Calu3 (cell line): ENCODE data around the gene SYF2. TPM values are rescaled to one million over a fixed set of nuclear protein-coding genes. Genes with fewer than 3 reads are reported as not detected.

Experiments used
- BruUV-seq: library from RNA; stranded (reverse); fragments of 400-500 nt; replicated peaks from 2 replicates; lab custom pipeline; 2021; lab: Mats Ljungman, UMichigan
- CTCF ChIA-PET: fragments of 300-600 bp; sonication (Branson Sonifier 250); formaldehyde crosslinking; loops from one replicate; lab custom pipeline; 2022; ENCODE audit warnings: antibody characterized with exemption; lab: Charles Lee
- DNase-seq: peaks from one replicate; pipeline ENCODE4 v3.0.0; 2022
- H3K27ac Mint-ChIP-seq: one replicate; pipeline ENCODE4 v1.8.0; 2022; ENCODE audit warnings: mixed read lengths; ENCODE audit not compliant: unreplicated experiment
- H3K27me3 Mint-ChIP-seq: one replicate; pipeline ENCODE4 v1.8.0; 2022; ENCODE audit warnings: mixed read lengths; ENCODE audit not compliant: unreplicated experiment
- H3K36me3 Mint-ChIP-seq: one replicate; pipeline ENCODE4 v1.8.0; 2022; ENCODE audit warnings: mild to moderate bottlenecking, moderate library complexity, mixed read lengths; ENCODE audit not compliant: insufficient read depth, unreplicated experiment
- H3K4me1 Mint-ChIP-seq: one replicate; pipeline ENCODE4 v1.8.0; 2022; ENCODE audit warnings: mild to moderate bottlenecking, low read depth, mixed read lengths; ENCODE audit not compliant: unreplicated experiment
- H3K4me3 Mint-ChIP-seq: one replicate; pipeline ENCODE4 v1.8.0; 2022; ENCODE audit warnings: mild to moderate bottlenecking, low read depth, moderate library complexity, mixed read lengths; ENCODE audit not compliant: unreplicated experiment
- H3K9me3 Mint-ChIP-seq: one replicate; pipeline ENCODE4 v1.8.0; 2022; ENCODE audit warnings: low read depth, mixed read lengths; ENCODE audit not compliant: unreplicated experiment
- CTCF ChIP-seq: fragments of 200-600 bp; IDR thresholded peaks from one replicate; pipeline ENCODE4 v1.8.0; 2022; ENCODE audit warnings: antibody characterized with exemption; ENCODE audit not compliant: unreplicated experiment
- intact Hi-C: fragments of 100-400 bp; cut with micrococcal nuclease; formaldehyde crosslinking; loops from one replicate; pipeline ENCODE4 v1.10.0; 2022; ENCODE audit not compliant: unreplicated experiment
- total RNA-seq: library from RNA; stranded (reverse); gene quantifications from 2 replicates; pipeline ENCODE4 v1.2.3, GENCODE V29; 2022

SYF2 gene
- total RNA-seq, 1 experiment from 2014 or later, result 24.3 TPM

GRCh38 chr1:25183126-25183980 lies 48.9 kb downstream of the SYF2 start:
- intact Hi-C loops, result no loop called here
- Mint-ChIP-seq H3K36me3 (no peaks in the 10 kb centered on the region), H3K27ac (no peak overlapping the region), H3K4me3 (no peak overlapping the region), H3K9me3 (no peaks in the 10 kb centered on the region), H3K4me1 (no peaks in the 10 kb centered on the region), H3K27me3 (peaks cover 26% of the 10 kb centered on the region)
- no peak for DNase-seq
- BruUV-seq, result no TSS peak
- TF ChIP-seq CTCF, result no peak
- CTCF ChIA-PET, result no interaction called here

DNA sequence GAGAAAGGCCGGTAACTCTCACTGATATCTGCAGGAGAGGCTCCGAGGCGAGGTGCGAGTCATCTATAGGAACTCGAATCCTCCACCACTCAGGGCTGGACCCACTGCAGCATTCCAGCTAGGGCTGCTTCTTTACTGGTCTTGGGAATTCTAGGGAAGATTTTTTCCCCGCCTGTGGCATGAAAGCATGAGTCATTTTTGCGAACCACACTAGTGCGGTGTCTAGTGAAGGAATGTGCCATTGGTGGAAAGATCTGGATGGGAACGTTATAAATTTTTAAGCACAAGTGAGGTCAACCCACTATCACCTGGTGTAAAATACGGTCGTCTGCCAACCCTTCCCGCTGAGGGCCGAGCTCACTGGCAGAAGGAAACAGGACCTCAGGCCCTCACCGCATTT lies 49.7 kb downstream of the SYF2 start:
- H3K36me3 Mint-ChIP-seq, result no peaks in the 10 kb centered on the region
- no peak for DNase-seq
- no peak for TF ChIP-seq CTCF
- peaks cover 26% of the 10 kb centered on the region for H3K27me3 Mint-ChIP-seq
- H3K9me3 Mint-ChIP-seq, result no peaks in the 10 kb centered on the region
- no peaks in the 10 kb centered on the region for H3K4me1 Mint-ChIP-seq
- intact Hi-C loops, result no loop called here
- H3K27ac Mint-ChIP-seq, result no peak overlapping the region
- H3K4me3 Mint-ChIP-seq, result no peak overlapping the region
- no TSS peak for BruUV-seq
- CTCF ChIA-PET, result no interaction called here

GRCh38 chr1:25180996-25181395 lies 51.3 kb downstream of the SYF2 start:
- intact Hi-C loops, result no loop called here
- H3K27ac Mint-ChIP-seq, result no peak overlapping the region
- H3K9me3 Mint-ChIP-seq, result peaks cover 4% of the 10 kb centered on the region
- DNase-seq, result no peak
- no TSS peak for BruUV-seq
- TF ChIP-seq CTCF, result no peak
- H3K4me1 Mint-ChIP-seq, result no peaks in the 10 kb centered on the region
- CTCF ChIA-PET, result no interaction called here
- H3K27me3 Mint-ChIP-seq, result peaks cover 19% of the 10 kb centered on the region
- no peak overlapping the region for H3K4me3 Mint-ChIP-seq
- H3K36me3 Mint-ChIP-seq, result no peaks in the 10 kb centered on the region

DNA sequence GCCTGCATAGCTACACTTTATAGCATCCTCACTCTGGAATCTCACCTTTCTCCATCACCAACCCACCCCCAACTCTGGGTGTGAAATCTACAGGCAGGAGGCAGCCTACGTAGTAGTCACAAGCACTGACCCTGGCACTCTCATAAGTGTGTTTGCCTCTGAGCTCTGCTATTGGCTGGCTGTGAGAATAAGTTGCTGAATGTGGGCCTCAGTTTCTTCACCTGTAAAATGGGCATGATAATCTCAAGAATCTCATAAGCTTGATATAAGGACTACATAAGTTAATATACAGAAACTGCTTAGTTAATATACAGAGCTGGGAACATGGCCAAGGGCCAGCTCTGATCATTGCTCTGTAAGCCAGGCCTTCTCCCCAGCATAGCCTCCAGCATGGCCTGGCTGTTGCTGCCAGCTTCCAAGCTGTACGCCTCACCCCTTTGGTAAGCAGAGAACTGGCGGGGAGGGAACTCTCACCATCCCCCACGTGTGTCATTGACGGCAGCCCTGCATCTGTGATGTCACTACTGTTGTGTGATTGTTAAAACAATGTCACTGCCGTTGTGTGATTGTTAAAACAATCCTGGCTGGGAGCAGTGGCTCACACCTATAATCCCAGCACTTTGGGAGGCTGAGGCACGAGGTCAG lies 53.3 kb downstream of the SYF2 start:
- Mint-ChIP-seq H3K4me3 (no peak overlapping the region), H3K27ac (no peak overlapping the region), H3K27me3 (peaks cover 10% of the 10 kb centered on the region), H3K36me3 (no peaks in the 10 kb centered on the region), H3K4me1 (no peaks in the 10 kb centered on the region), H3K9me3 (peaks cover 4% of the 10 kb centered on the region)
- CTCF ChIA-PET, result interaction anchor here (0.6 kb wide), 1 partner anchor 314 kb away, joined by 3 read pairs; no protein-coding TSS in a partner anchor
- BruUV-seq, result no TSS peak
- no peak for TF ChIP-seq CTCF
- no peak for DNase-seq
- intact Hi-C loops, result no loop called here
